ENCODE measurements around the gene PIK3AP1. TPM values are rescaled to one million over a fixed set of nuclear protein-coding genes. Genes with fewer than 3 reads are reported as not detected.

Gene PIK3AP1
- total RNA-seq, 1 experiment from 2014 or later = 1.6 TPM

DNA sequence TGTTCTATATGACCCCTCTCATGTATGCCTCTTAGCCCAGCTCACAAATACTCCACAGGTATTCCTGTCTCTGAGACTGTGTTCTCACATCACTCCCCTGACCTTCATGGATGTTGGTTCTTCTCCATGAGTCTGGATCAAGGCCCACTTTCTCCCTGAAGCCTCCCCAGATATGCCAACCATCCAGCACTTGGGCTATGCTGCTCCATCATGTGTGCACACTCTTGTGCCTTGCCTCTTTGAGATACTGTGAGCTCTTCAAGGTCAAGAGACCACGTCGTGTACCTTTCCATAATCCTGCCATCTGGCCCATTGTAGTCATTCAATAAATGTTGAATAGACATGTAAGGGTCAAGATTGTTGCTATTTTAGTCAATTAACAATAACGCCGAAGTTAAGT lies 103.4 kb downstream of the PIK3AP1 start:
- no peak for TF ChIP-seq CTCF (IDR thresholded peaks at IDR 0.05; ENCODE audit: insufficient read depth in 1 of 2, low read depth in 1 of 2, low read length in 1 of 2, severe bottlenecking in 1 of 2, unreplicated experiment in 1 of 2)
- ChIA-PET CTCF (no interaction called here), POLR2A (no interaction called here)
- no peak overlapping the region for H3K4me3 ChIP-seq (ENCODE audit: low read depth, low read length)
- Mint-ChIP-seq H3K9me3 (ENCODE audit: unreplicated experiment) (no peaks in the 10 kb centered on the region), H3K4me1 (ENCODE audit: low read depth, unreplicated experiment) (peaks cover 22% of the 10 kb centered on the region), H3K27me3 (ENCODE audit: insufficient read depth, unreplicated experiment) (no peaks in the 10 kb centered on the region), H3K4me3 (ENCODE audit: unreplicated experiment) (no peak overlapping the region), H3K27ac (ENCODE audit: unreplicated experiment) (no peak overlapping the region), H3K36me3 (ENCODE audit: insufficient read depth, unreplicated experiment) (no peaks in the 10 kb centered on the region)
- H3K9me3 ChIP-seq = no peaks in the 10 kb centered on the region
- no peaks in the 10 kb centered on the region for H3K27me3 ChIP-seq (replicated peaks; ENCODE audit: control insufficient read depth, insufficient read depth, low read length)
- BruUV-seq (replicated peaks) = no TSS peak
- peaks cover 26% of the 10 kb centered on the region for H3K4me1 ChIP-seq
- no peak for DNase-seq
- intact Hi-C loops (cut with micrococcal nuclease; ENCODE audit: unreplicated experiment) = no loop called here
- no peaks in the 10 kb centered on the region for H3K36me3 ChIP-seq (ENCODE audit: control insufficient read depth, insufficient read depth, low read length)

- no peak overlapping the region for H3K4me3 ChIP-seq (ENCODE audit: low read depth, low read length)
- Mint-ChIP-seq H3K27me3 (ENCODE audit: insufficient read depth, unreplicated experiment) (no peaks in the 10 kb centered on the region), H3K4me3 (ENCODE audit: unreplicated experiment) (no peak overlapping the region), H3K36me3 (ENCODE audit: insufficient read depth, unreplicated experiment) (no peaks in the 10 kb centered on the region), H3K27ac (ENCODE audit: unreplicated experiment) (no peak overlapping the region), H3K4me1 (ENCODE audit: low read depth, unreplicated experiment) (peaks cover 28% of the 10 kb centered on the region), H3K9me3 (ENCODE audit: unreplicated experiment) (no peaks in the 10 kb centered on the region)
- no peak for DNase-seq
- H3K36me3 ChIP-seq (ENCODE audit: control insufficient read depth, insufficient read depth, low read length) = no peaks in the 10 kb centered on the region
- H3K27me3 ChIP-seq (replicated peaks; ENCODE audit: control insufficient read depth, insufficient read depth, low read length) = no peaks in the 10 kb centered on the region
- ChIA-PET CTCF (no interaction called here), POLR2A (no interaction called here)
- intact Hi-C loops (cut with micrococcal nuclease; ENCODE audit: unreplicated experiment) = no loop called here
- H3K9me3 ChIP-seq = no peaks in the 10 kb centered on the region
- peaks cover 45% of the 10 kb centered on the region for H3K4me1 ChIP-seq
- BruUV-seq (replicated peaks) = no TSS peak
- TF ChIP-seq CTCF (IDR thresholded peaks at IDR 0.05; ENCODE audit: insufficient read depth in 1 of 2, low read depth in 1 of 2, low read length in 1 of 2, severe bottlenecking in 1 of 2, unreplicated experiment in 1 of 2) = no peak
These were observed 105.8 kb downstream of the PIK3AP1 start for GRCh38 chr10:96614515-96614914.

DNA sequence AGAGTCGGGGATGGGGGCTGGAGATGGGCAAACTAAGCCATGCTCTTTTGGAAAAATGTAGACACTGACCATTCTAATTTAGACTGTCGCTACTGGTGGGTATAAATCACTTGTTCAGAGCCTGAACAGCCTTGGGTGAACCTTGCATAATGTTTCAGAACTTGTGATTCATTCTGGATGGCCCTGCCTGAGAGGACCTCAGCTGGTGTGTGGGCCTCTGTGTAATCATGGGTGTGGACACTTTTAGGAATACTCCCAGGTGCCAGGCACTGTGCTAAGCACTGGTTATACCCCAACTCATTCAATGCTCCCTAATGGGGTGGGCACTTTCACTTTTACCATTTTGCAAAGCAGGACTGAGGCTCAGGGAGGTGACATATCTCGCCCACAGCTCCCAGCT lies 106.7 kb downstream of the PIK3AP1 start:
- H3K9me3 ChIP-seq = no peaks in the 10 kb centered on the region
- intact Hi-C loops (cut with micrococcal nuclease; ENCODE audit: unreplicated experiment) = no loop called here
- no TSS peak for BruUV-seq (replicated peaks)
- H3K4me1 Mint-ChIP-seq (ENCODE audit: low read depth, unreplicated experiment) = peaks cover 34% of the 10 kb centered on the region
- no peaks in the 10 kb centered on the region for H3K9me3 Mint-ChIP-seq (ENCODE audit: unreplicated experiment)
- no peak overlapping the region for H3K27ac Mint-ChIP-seq (ENCODE audit: unreplicated experiment)
- no peak overlapping the region for H3K4me3 Mint-ChIP-seq (ENCODE audit: unreplicated experiment)
- no peaks in the 10 kb centered on the region for H3K27me3 Mint-ChIP-seq (ENCODE audit: insufficient read depth, unreplicated experiment)
- POLR2A ChIA-PET = no interaction called here
- no peaks in the 10 kb centered on the region for H3K36me3 Mint-ChIP-seq (ENCODE audit: insufficient read depth, unreplicated experiment)
- no peak for DNase-seq
- no peak overlapping the region for H3K4me3 ChIP-seq (ENCODE audit: low read depth, low read length)
- peaks cover 46% of the 10 kb centered on the region for H3K4me1 ChIP-seq
- CTCF ChIA-PET = no interaction called here
- H3K27me3 ChIP-seq (replicated peaks; ENCODE audit: control insufficient read depth, insufficient read depth, low read length) = no peaks in the 10 kb centered on the region
- H3K36me3 ChIP-seq (ENCODE audit: control insufficient read depth, insufficient read depth, low read length) = no peaks in the 10 kb centered on the region
- TF ChIP-seq CTCF (IDR thresholded peaks at IDR 0.05; ENCODE audit: insufficient read depth in 1 of 2, low read depth in 1 of 2, low read length in 1 of 2, severe bottlenecking in 1 of 2, unreplicated experiment in 1 of 2) = no peak

Data from Caco-2 (cell line).